Activated CD4-positive, alpha-beta T cell treated with anti-CD3 and anti-CD28 coated beads, Interleukin-2, amount 50 U/mL, for 48 hours (primary cell): ENCODE measurements around the gene LETMD1.
A peak's percentile ranks its signal among the peaks of the same experiment; 100 is the strongest.
"Not testable (repeated sequence)": the region's sequence is repeated elsewhere in the genome, so short reads cannot be mapped to it uniquely, and the experiment has no call there.

Source experiments
- DNase-seq, 2 experiments: peaks; one replicate each; pipeline ENCODE4 v3.0.0-alpha.2; 2020

Gene LETMD1

DNA sequence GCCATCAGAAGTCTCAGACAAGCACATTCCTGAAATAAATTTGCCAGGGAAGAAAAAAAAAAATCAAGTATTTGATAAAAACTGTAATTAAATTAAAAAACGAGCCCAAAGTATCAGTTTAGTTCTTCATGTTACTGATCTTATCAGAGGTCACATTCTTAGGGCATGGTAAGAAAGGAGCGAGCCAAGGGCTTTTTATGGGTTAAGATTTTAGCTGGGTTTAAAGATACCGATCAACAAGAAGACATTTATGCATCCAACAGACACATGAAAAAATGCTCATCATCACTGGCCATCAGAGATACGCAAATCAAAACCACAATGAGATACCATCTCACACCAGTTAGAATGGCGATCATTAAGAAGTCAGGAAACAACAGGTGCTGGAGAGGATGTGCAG, 30.2 kb downstream of the LETMD1 start:
- DNase-seq = not testable (repeated sequence)

DNA sequence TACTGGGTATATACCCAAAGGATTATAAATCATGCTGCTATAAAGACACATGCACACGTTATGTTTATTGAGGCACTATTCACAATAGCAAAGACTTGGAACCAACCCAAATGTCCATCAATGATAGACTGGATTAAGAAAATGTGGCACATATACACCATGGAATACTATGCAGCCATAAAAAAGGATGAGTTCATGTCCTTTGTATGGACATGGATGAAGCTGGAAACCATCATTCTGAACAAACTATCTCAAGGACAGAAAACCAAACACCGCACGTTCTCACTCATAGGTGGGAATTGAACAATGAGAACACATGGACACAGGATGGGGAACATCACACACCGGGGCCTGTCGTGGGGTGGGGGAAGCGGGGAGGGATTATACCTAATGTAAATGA, 30.7 kb downstream of the LETMD1 start:
- DNase-seq = not testable (repeated sequence)

- no peak for DNase-seq
Observed at GRCh38 chr12:51080136-51080535, 32.0 kb downstream of the LETMD1 start.

- no peak for DNase-seq
Observed at GRCh38 chr12:51081421-51081820, 33.3 kb downstream of the LETMD1 start.

DNA sequence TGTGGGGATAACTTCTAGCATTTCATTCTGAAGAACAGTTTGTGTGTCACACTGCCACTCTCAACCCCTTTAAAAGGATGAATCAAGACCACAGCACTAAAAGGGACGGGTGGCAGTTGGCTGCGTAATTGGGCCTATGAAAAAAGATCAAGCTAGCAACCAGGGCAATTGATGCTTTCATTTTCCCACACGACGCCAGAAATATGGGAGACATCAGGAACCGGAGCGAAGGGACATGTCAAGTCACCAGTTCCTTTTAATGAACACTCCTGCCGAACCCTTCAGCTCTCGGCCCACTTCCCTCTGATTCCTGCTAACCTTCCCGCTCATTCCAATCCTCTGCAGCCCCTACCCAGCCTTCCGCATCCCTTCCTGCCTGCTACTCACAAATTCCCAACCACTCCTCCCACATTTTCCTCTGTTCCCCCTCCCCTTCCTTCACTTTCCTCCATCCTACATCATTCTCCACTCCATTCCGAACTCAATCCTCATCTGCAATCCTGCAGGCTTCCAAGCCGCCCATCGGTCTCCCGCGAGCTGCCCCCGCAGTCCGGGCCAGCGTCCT, 34.5 kb downstream of the LETMD1 start:
- DNase-seq = peak; percentile 13 to 24

DNA sequence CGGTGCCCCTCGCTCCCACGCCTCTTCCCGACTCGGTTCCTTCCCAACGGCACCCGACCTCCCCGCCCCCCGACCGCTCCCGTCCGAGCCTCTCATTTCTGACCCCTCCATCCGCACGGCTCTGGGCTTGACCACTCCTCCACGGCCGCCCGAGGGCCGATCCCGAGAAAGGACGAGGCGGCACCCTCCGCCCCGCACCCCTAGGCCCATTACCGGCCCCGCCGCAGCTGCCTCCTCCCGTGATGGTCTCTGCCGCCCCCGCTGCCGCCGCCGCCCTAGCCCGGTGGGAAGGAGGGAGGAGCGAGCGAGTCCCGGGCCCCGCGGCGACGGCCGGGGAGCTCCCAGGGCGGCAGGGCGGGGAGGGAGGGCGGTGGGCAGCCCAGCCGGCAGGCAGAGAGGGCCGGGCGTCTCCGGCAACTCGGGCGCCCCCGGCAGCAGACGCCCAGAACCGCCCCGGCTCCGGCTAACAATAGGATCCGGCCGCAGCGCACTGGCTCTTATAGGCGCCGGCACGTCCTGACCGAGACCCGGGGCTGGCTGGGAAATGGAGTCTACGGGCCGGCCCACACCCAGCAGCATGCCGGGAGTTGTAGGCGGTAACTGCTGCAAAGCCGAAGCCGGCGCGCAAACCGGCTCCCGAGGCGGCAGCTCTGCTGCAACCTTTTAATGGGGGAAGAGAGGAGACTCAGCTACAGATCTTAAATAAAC, 35.2 kb downstream of the LETMD1 start, which contains the start of gene CSRNP2:
TSS of gene CSRNP2 (minus strand) at position 471 of the 708 bp plus-strand sequence. CDS start 7,035 bp downstream, outside the sequence.
- peak; percentile 94 to 96 for DNase-seq

GRCh38 chr12:51085757-51086156, 37.6 kb downstream of the LETMD1 start:
- DNase-seq = no peak

DNA sequence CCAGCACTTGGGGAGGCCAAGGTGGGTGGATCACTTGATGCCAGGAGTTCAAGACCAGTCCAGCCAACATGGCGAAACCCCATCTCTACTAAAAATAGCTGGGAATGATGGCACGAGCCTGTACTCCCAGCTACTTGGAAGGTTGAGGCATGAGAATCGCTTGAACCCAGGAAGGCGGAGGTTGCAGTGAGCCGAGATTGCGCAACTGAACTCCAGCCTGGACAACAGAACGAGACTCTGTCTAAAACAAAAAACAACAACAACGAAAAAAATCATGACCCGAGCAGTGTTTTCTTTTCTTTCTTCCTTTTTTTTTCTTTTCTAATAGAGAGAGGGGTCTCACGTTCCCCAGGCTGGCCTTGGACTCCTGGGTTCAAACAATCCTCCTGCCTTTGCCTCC, 38.8 kb downstream of the LETMD1 start:
- DNase-seq = no peak

GRCh38 chr12:51087818-51088217, 39.7 kb downstream of the LETMD1 start:
- peak; percentile 29 to 40 for DNase-seq

- no peak for DNase-seq
Observed at GRCh38 chr12:51090705-51091229, 42.6 kb downstream of the LETMD1 start.

- no peak for DNase-seq
Observed at GRCh38 chr12:51098611-51099010, 50.5 kb downstream of the LETMD1 start.

DNA sequence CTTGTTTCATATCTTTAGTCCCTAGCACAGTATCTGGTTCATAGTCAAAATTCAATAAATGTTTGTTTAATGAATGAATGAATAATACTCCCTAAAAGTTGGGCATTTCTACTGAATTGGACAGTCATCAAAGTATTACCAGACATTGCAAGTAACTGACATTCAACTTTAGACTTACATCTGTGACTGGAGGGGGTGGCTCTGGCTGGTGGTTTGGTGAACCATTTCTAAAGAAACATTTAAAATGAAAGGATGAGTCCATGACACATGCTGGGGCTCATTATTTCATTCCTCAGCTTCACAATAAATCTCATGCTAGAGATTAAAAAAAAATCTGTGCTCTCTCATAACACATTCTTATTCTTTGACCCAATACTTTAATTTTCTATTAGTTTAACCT, 55.9 kb downstream of the LETMD1 start:
- DNase-seq = peak in 1 of 2 experiments; percentile 22

DNA sequence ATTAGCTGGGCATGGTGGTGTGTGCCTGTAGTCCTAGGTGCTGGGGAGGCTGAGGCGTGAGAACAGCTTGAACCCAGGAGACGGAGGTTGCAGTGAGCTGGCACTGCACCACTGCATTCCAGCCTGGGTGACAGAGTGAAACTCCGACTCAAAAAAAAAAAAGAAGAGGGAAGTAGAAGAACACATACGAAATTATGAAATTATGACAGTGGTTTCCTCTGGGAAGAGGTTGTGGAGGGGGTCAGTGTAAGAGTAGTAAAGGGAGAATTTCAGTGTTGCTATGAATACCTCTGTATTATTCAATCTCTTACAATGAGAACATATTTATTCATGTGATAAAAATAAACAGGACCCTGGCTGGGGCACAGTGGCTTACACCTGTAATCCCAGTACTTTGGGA, 60.0 kb downstream of the LETMD1 start:
- DNase-seq = no peak
